KMS-11 (cell line): Measurements from ENCODE around the gene RUNX3.

Experiments
- H2AFZ ChIP-seq: fragments of 200-600 bp; sonication (generic); 2 replicates; pipeline ENCODE4 v1.6.1; 2016; ENCODE audit warnings: antibody characterized with exemption, mixed run types, low read depth
- H3K27ac ChIP-seq: fragments of 200-600 bp; sonication (generic); 2 replicates; pipeline ENCODE4 v1.6.1; 2016; ENCODE audit warnings: mild to moderate bottlenecking, mixed run types
- H3K27me3 ChIP-seq: fragments of 200-600 bp; sonication (generic); 2 replicates; pipeline ENCODE4 v1.6.1; 2017; ENCODE audit warnings: mild to moderate bottlenecking, low read depth, mixed run types, moderate library complexity; ENCODE audit not compliant: insufficient read depth
- H3K36me3 ChIP-seq: fragments of 200-600 bp; sonication (generic); 2 replicates; pipeline ENCODE4 v1.6.1; 2017; ENCODE audit warnings: mild to moderate bottlenecking, mixed run types; ENCODE audit not compliant: insufficient read depth
- H3K4me1 ChIP-seq: fragments of 200-600 bp; sonication (generic); 2 replicates; pipeline ENCODE4 v1.6.1; 2016; ENCODE audit warnings: mild to moderate bottlenecking, low read depth, mixed run types; ENCODE audit not compliant: poor library complexity, severe bottlenecking
- H3K4me2 ChIP-seq: fragments of 200-600 bp; sonication (generic); 2 replicates; pipeline ENCODE4 v1.7.0; 2016; ENCODE audit warnings: mild to moderate bottlenecking, mixed run types
- H3K4me3 ChIP-seq: fragments of 200-600 bp; sonication (generic); IDR thresholded peaks from 2 replicates; pipeline ENCODE4 v1.6.1; 2017; ENCODE audit warnings: low read depth, low read length, mixed read lengths; ENCODE audit not compliant: insufficient read depth
- H3K79me2 ChIP-seq: fragments of 200-600 bp; sonication (generic); 2 replicates; pipeline ENCODE4 v1.6.1; 2016; ENCODE audit warnings: low read depth, mixed run types; ENCODE audit not compliant: insufficient read depth
- H3K9ac ChIP-seq: fragments of 200-600 bp; sonication (generic); 2 replicates; pipeline ENCODE4 v1.6.1; 2016; ENCODE audit warnings: mild to moderate bottlenecking, mixed run types
- H4K20me1 ChIP-seq: fragments of 200-600 bp; sonication (generic); 2 replicates; pipeline ENCODE4 v1.6.1; 2016; ENCODE audit warnings: mild to moderate bottlenecking, mixed run types; ENCODE audit not compliant: insufficient read depth
- CTCF ChIP-seq: fragments of 200-600 bp; sonication (generic); conservative IDR thresholded peaks from 2 replicates; pipeline ENCODE4 v1.6.1; 2017; ENCODE audit warnings: low read depth, mild to moderate bottlenecking, antibody characterized with exemption, low read length, moderate library complexity, mixed read lengths

RUNX3 gene

GRCh38 chr1:24849672-24850295, 80.3 kb downstream of the RUNX3 start:
- H3K4me3 ChIP-seq, result no peak overlapping the region
- no peak overlapping the region for H3K27ac ChIP-seq
- H2AFZ ChIP-seq, result no peak overlapping the region
- no peaks in the 10 kb centered on the region for H3K79me2 ChIP-seq
- no peak overlapping the region for H3K9ac ChIP-seq
- H3K4me1 ChIP-seq, result peaks cover 17% of the 10 kb centered on the region
- no peaks in the 10 kb centered on the region for H3K36me3 ChIP-seq
- no peaks in the 10 kb centered on the region for H4K20me1 ChIP-seq
- TF ChIP-seq CTCF, result peak; percentile 48; the same call in 1 of the 2 replicates
- no peaks in the 10 kb centered on the region; the same call in 1 of the 2 replicates for H3K27me3 ChIP-seq
- no peak overlapping the region for H3K4me2 ChIP-seq
